HepG2 (cell line): ENCODE results near the gene SYT17. TPM values are rescaled to one million over a fixed set of nuclear protein-coding genes. Genes with fewer than 3 reads are reported as not detected.

Experiments
- ATAC-seq: fragments of 200-7000 bp; cut with Tn5 transposase; 3 replicates; pipeline ENCODE4 v1.9.1; 2020; ENCODE audit warnings: mild to moderate bottlenecking, moderate library complexity
- Bru-seq: library from RNA; stranded (reverse); fragments of 400-500 nt; gene quantifications from one replicate; lab custom pipeline; 2021; lab: Mats Ljungman, UMichigan
- BruChase-seq, 2 experiments: library from RNA; stranded (reverse); fragments of 400-500 nt; gene quantifications; one replicate each; lab custom pipeline; 2021; lab: Mats Ljungman, UMichigan
- BruUV-seq: library from RNA; stranded (reverse); fragments of 400-500 nt; replicated peaks from 2 replicates; lab custom pipeline; 2021; lab: Mats Ljungman, UMichigan
- CTCF ChIA-PET: fragments of 300-600 bp; formaldehyde crosslinking; extraction: SDS; loops from one replicate; lab custom pipeline; 2021; ENCODE audit warnings: low total read pairs, inconsistent platforms, low intra/inter-chr PET ratio; lab: Yijun Ruan, JAX
- POLR2A ChIA-PET: fragments of 350-600 bp; sonication (Branson Sonifier 250); formaldehyde crosslinking; loops from one replicate; lab custom pipeline; 2020; ENCODE audit warnings: antibody characterized with exemption, inconsistent platforms; lab: Yijun Ruan, JAX
- DNase-seq: peaks from one replicate; pipeline ENCODE4 v3.0.0-alpha.2; 2015; ENCODE audit warnings: low spot score
- FAIRE-seq: peaks from 3 replicates; lab custom pipeline; 2011; peaks lifted over from hg19 to GRCh38; lab: Jason Lieb, UNC
- H2AFZ ChIP-seq: one replicate; pipeline ENCODE4 v1.6.1; 2011; ENCODE audit warnings: low read length, inconsistent platforms
- H3K27ac ChIP-seq: fragments of 300-600 bp; 3 replicates; pipeline ENCODE4 v1.8.0; 2011; ENCODE audit warnings: mixed run types, mild to moderate bottlenecking, mixed read lengths, low read length, inconsistent platforms; ENCODE audit not compliant: insufficient read depth; ENCODE audit errors: extremely low read length
- H3K27me3 ChIP-seq, 2 experiments: fragments of 200-600 bp in 1 of 2; 2 replicates in 1 of 2; 3 replicates in 1 of 2; pipeline versions ENCODE4 v1.6.0 to v1.8.0; 2011; ENCODE audit warnings: low read length in 2 of 2, mild to moderate bottlenecking in 2 of 2, moderate library complexity in 2 of 2, inconsistent platforms in 1 of 2; ENCODE audit not compliant: insufficient read depth in 2 of 2, control insufficient read depth in 1 of 2
- H3K36me3 ChIP-seq, 2 experiments: fragments of 200-600 bp in 1 of 2; replicated peaks in 1 of 2; 2 replicates in 1 of 2; 3 replicates in 1 of 2; pipeline versions ENCODE4 v1.5.1 to v1.8.0; 2011; ENCODE audit warnings: low read length in 2 of 2, inconsistent platforms in 1 of 2; ENCODE audit not compliant: insufficient read depth in 2 of 2, control insufficient read depth in 1 of 2
- H3K4me1 ChIP-seq: 2 replicates; pipeline ENCODE4 v1.5.1; 2012; ENCODE audit warnings: low read length, inconsistent platforms; ENCODE audit not compliant: insufficient read depth
- H3K4me2 ChIP-seq: 2 replicates; pipeline ENCODE4 v1.6.0; 2011; ENCODE audit warnings: low read depth, low read length, inconsistent platforms
- H3K4me3 ChIP-seq, 3 experiments: fragments of 200-600 bp in 1 of 3; sonication (generic), shearing (Covaris generic) in 1 of 3; replicated peaks in 1 of 3; 2 replicates each; pipeline ENCODE4 v1.5.1; 2011 to 2016; ENCODE audit warnings: low read length in 3 of 3, inconsistent platforms in 2 of 3, low read depth in 2 of 3, mild to moderate bottlenecking in 2 of 3, control low read depth in 1 of 3, mixed read lengths in 1 of 3; ENCODE audit not compliant: insufficient read depth in 1 of 3
- H3K79me2 ChIP-seq: one replicate; pipeline ENCODE4 v1.6.1; 2011; ENCODE audit warnings: low read length, inconsistent platforms; ENCODE audit not compliant: insufficient read depth
- H3K9ac ChIP-seq: 2 replicates; pipeline ENCODE4 v1.6.0; 2011; ENCODE audit warnings: mild to moderate bottlenecking, low read depth, low read length, inconsistent platforms; ENCODE audit not compliant: insufficient read depth
- H3K9me3 ChIP-seq: 2 replicates; pipeline ENCODE4 v1.5.1; 2012; ENCODE audit warnings: mild to moderate bottlenecking, low read length
- H4K20me1 ChIP-seq: 2 replicates; pipeline ENCODE4 v1.6.0; 2011; ENCODE audit warnings: inconsistent platforms, mild to moderate bottlenecking, low read length, moderate library complexity; ENCODE audit not compliant: insufficient read depth
- ARNT2 ChIP-seq: sonication (generic); formaldehyde crosslinking; IDR thresholded peaks from 2 replicates; pipeline ENCODE4 v1.8.0; 2022; ENCODE audit warnings: mild to moderate bottlenecking, low read depth, missing genetic modification reagents, moderate library complexity
- CCAR2 ChIP-seq: fragments of 200-400 bp; formaldehyde crosslinking; optimal IDR thresholded peaks from 2 replicates; pipeline ENCODE3; 2018; ENCODE audit warnings: low read depth, mild to moderate bottlenecking, low read length, moderate library complexity
- ESRRA ChIP-seq: sonication (generic); formaldehyde crosslinking; IDR thresholded peaks from 2 replicates; pipeline ENCODE4 v1.5.1; 2020; ENCODE audit warnings: mild to moderate bottlenecking, low read depth, missing genetic modification reagents
- EZH2 ChIP-seq: conservative IDR thresholded peaks from 2 replicates; pipeline ENCODE4 v1.6.1; 2012; ENCODE audit warnings: mild to moderate bottlenecking, low read depth, low read length, moderate library complexity
- HIVEP1 ChIP-seq: sonication (generic); formaldehyde crosslinking; IDR thresholded peaks from 2 replicates; pipeline ENCODE4 v1.4.0; 2020; ENCODE audit warnings: mild to moderate bottlenecking, missing genetic modification reagents
- PHF20 ChIP-seq: sonication (generic); formaldehyde crosslinking; IDR thresholded peaks from 2 replicates; pipeline ENCODE4 v1.5.0; 2020; ENCODE audit warnings: mild to moderate bottlenecking, missing genetic modification reagents
- RARG ChIP-seq: sonication (generic); formaldehyde crosslinking; IDR thresholded peaks from 2 replicates; pipeline ENCODE4 v1.4.0; 2020; ENCODE audit warnings: low read depth, mild to moderate bottlenecking, missing genetic modification reagents
- SMARCE1 ChIP-seq: fragments of 450-650 bp; IDR thresholded peaks from 2 replicates; pipeline ENCODE4 v1.6.1; 2017; ENCODE audit warnings: borderline replicate concordance
- ZFP1 ChIP-seq: IDR thresholded peaks from 2 replicates; pipeline ENCODE4 v1.6.1; 2016
- ZNF441 ChIP-seq: sonication (generic); formaldehyde crosslinking; IDR thresholded peaks from 2 replicates; pipeline ENCODE4 v1.7.0; 2021; ENCODE audit warnings: missing genetic modification reagents, borderline replicate concordance
- ZNF747 ChIP-seq: sonication (generic); formaldehyde crosslinking; IDR thresholded peaks from 2 replicates; pipeline ENCODE4 v1.8.1; 2023; ENCODE audit warnings: missing genetic modification reagents, mild to moderate bottlenecking, borderline replicate concordance
- ZNF777 ChIP-seq: sonication (generic); formaldehyde crosslinking; IDR thresholded peaks from 2 replicates; pipeline ENCODE4 v1.4.0; 2020; ENCODE audit warnings: missing genetic modification reagents
- WGBS: methylation state at CpG from one replicate; pipeline ENCODE4 v1.1.6; 2017; ENCODE audit warnings: low lambda C conversion rate; 5-methylcytosine and 5-hydroxymethylcytosine counted together
- in situ Hi-C: cut with HindIII; loops from 2 replicates; pipeline ENCODE4 v1.10.0; 2017; ENCODE audit warnings: low pct_unique_long_range_greater_than_20kb; ENCODE audit not compliant: extremely low pct_ligation_motif_present
- intact Hi-C: fragments of 100-400 bp; cut with micrococcal nuclease; formaldehyde crosslinking; loops from one replicate; pipeline ENCODE4 v1.10.0; 2022; ENCODE audit not compliant: unreplicated experiment
- long read RNA-seq, 2 experiments: library from RNA in 1 of 2; library from polyadenylated mRNA in 1 of 2; stranded (forward) in 1 of 2; unstranded in 1 of 2; transcript quantifications; one replicate each; pipeline ENCODE4 v2.0.0, GENCODE V29; 2019 to 2022
- polyA minus RNA-seq, 3 experiments: library from RNA; depleted of rRNA, polyadenylated mRNA; stranded (reverse); fragments of >200 nt; gene quantifications; 2 replicates each; pipeline ENCODE4 v1.2.3, GENCODE V29; 2011; ENCODE audit warnings: low replicate concordance in 1 of 3
- polyA plus RNA-seq, 8 experiments: library from polyadenylated mRNA; depleted of rRNA in 3 of 8; stranded (reverse) in 7 of 8; unstranded in 1 of 8; fragments of >200 nt; fragmentation: Illumina TruSeq in 4 of 8; extraction: Trizol in 4 of 8; gene quantifications; 2 replicates each; pipeline versions ENCODE4 v1.2.1 to v1.2.3, GENCODE V29; 2011 to 2016; ENCODE audit warnings: low read depth in 4 of 8, missing spikeins in 1 of 8, mixed read lengths in 1 of 8; ENCODE audit not compliant: insufficient read depth in 1 of 8
- total RNA-seq, 5 experiments: library from RNA; depleted of rRNA; stranded (reverse); fragments of >200 nt; fragmentation: Illumina TruSeq; extraction: Trizol; gene quantifications; 2 replicates each; pipeline ENCODE4 v1.2.3, GENCODE V29; 2016; ENCODE audit warnings: low read depth in 1 of 5
- TF ChIP-seq, protein P1 (sequence below): sonication (generic); formaldehyde crosslinking; IDR thresholded peaks from 2 replicates; pipeline ENCODE4 v1.8.0; 2022; ENCODE audit warnings: mild to moderate bottlenecking, missing genetic modification reagents, moderate library complexity
- TF ChIP-seq, protein P2 (sequence below): sonication (generic); formaldehyde crosslinking; IDR thresholded peaks from 2 replicates; pipeline ENCODE4 v1.4.0; 2020; ENCODE audit warnings: missing genetic modification reagents, borderline replicate concordance

The SYT17 gene, protein sequence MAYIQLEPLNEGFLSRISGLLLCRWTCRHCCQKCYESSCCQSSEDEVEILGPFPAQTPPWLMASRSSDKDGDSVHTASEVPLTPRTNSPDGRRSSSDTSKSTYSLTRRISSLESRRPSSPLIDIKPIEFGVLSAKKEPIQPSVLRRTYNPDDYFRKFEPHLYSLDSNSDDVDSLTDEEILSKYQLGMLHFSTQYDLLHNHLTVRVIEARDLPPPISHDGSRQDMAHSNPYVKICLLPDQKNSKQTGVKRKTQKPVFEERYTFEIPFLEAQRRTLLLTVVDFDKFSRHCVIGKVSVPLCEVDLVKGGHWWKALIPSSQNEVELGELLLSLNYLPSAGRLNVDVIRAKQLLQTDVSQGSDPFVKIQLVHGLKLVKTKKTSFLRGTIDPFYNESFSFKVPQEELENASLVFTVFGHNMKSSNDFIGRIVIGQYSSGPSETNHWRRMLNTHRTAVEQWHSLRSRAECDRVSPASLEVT
- total RNA-seq (2016; rRNA removed; fragmentation: Illumina TruSeq; extraction: Trizol) (0.14 TPM in 1 of 2 replicates, not detected in the other), polyA plus RNA-seq (2011; rRNA removed) (0.44 and 0.85 TPM in 2 replicates), polyA minus RNA-seq (2011; rRNA and poly(A)+ RNA removed; ENCODE audit: low replicate concordance) (0.56 and 0.72 TPM in 2 replicates), Bru-seq, nascent RNA (percentile 10 among the genes with signal in this experiment), BruChase-seq, experiment 1, labeled RNA remaining after a 6-hour chase (percentile 10 among the genes with signal in this experiment), BruChase-seq, experiment 2, labeled RNA remaining after a 2-hour chase (percentile 13 among the genes with signal in this experiment)
- not detected in 2 replicates for total RNA-seq (2016; cell fraction: cytosol; rRNA removed; fragmentation: Illumina TruSeq; extraction: Trizol; ENCODE audit: low read depth)
- total RNA-seq (2016; cell fraction: insoluble cytoplasmic fraction; rRNA removed; fragmentation: Illumina TruSeq; extraction: Trizol): not detected in 2 replicates
- total RNA-seq (2016; cell fraction: membrane; rRNA removed; fragmentation: Illumina TruSeq; extraction: Trizol): not detected in 2 replicates
- 0.34 TPM in 1 of 2 replicates, not detected in the other for total RNA-seq (2016; cell fraction: nucleus; rRNA removed; fragmentation: Illumina TruSeq; extraction: Trizol)
- polyA plus RNA-seq (2011; cell fraction: cytosol; rRNA removed): 0.12 and 0.22 TPM in 2 replicates
- polyA plus RNA-seq (2011; cell fraction: nucleus; rRNA removed): 0.50 and 1.0 TPM in 2 replicates
- 0.07 TPM in 1 of 2 replicates, not detected in the other for polyA plus RNA-seq (2012)
- 0.08 TPM in 1 of 2 replicates, not detected in the other for polyA plus RNA-seq (2016; cell fraction: cytosol; fragmentation: Illumina TruSeq; extraction: Trizol; ENCODE audit: low read depth)
- polyA plus RNA-seq (2016; cell fraction: insoluble cytoplasmic fraction; fragmentation: Illumina TruSeq; extraction: Trizol; ENCODE audit: low read depth): not detected in 2 replicates
- polyA plus RNA-seq (2016; cell fraction: membrane; fragmentation: Illumina TruSeq; extraction: Trizol; ENCODE audit: low read depth): 0.16 TPM in 1 of 2 replicates, not detected in the other
- 0.67 TPM in 1 of 2 replicates, not detected in the other for polyA plus RNA-seq (2016; cell fraction: nucleus; fragmentation: Illumina TruSeq; extraction: Trizol; ENCODE audit: insufficient read depth, low read depth)
- polyA minus RNA-seq (2011; cell fraction: cytosol; rRNA and poly(A)+ RNA removed): not detected in 2 replicates
- polyA minus RNA-seq (2011; cell fraction: nucleus; rRNA and poly(A)+ RNA removed): 0.13 and 1.1 TPM in 2 replicates
- long read RNA-seq, experiment 1: 0 reads
- long read RNA-seq, experiment 2: 0 reads

DNA sequence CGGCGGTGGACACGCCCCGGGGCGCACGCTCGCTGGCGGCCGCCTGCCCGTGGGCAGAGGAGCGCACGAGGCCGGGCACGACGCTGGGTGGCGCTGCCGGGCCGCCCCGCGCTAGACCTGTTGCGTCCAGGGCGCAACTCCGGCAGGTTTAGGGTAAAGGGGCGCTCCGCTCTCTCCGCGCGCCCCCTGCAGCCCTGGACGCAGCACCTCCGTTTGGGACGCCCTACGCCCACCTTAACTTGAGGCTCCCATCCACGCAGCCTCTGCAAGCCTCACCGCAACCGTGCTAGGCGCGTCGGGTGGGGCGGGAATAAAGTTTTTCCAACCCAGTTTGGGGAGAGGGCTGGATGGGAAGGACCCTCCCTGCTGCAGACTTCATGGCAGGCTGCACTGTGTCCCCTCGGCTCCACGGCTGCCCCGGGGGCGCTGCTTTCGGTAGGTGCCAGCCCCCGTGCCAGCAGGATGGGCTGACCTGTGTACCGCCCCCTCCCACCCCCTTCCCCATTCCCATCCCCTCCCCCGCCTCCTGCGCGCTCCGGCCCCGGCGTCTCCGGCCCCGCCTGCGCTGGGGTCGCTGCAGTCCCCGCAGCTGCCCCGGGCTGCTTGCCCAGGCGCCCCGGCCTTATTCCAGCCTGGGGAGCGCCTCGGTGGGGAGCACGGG lies at the start of gene SYT17:
SYT17 (plus strand) TSS at position 531 of the 661 bp plus-strand sequence. CDS start 407 bp downstream, outside the sequence.
- H3K9me3 ChIP-seq: no peaks in the 10 kb centered on the region
- WGBS: 5% methylated on average over 48 of the region's 63 CpGs
- H3K4me2 ChIP-seq: peak within 1 kb of the TSS; percentile 74
- CTCF ChIA-PET: interaction anchor here (2.0 to 2.5 kb wide), 2 partner anchors 81 to 208 kb away, joined by 11 to 12 read pairs; no protein-coding TSS in a partner anchor
- H3K4me1 ChIP-seq: no peaks in the 10 kb centered on the region
- DNase-seq: peak; percentile 60
- H3K79me2 ChIP-seq: no peaks in the 10 kb centered on the region
- no peak for FAIRE-seq
- no peak within 1 kb of the TSS for H3K27ac ChIP-seq
- H4K20me1 ChIP-seq: no peaks in the 10 kb centered on the region
- intact Hi-C loops (loop anchor here (5.0 kb wide), 1 partner anchor 209 kb away; no protein-coding TSS in a partner anchor), in situ Hi-C loops (no loop called here)
- BruUV-seq: no TSS peak
- peak within 1 kb of the TSS; percentile 25 to 65 (median 41); a peak in 4 of 6 replicates for H3K4me3 ChIP-seq
- ATAC-seq: peak; percentile 94
- POLR2A ChIA-PET: no interaction called here
- H3K27me3 ChIP-seq: peaks cover 11 to 57% of the 10 kb centered on the region in 2 experiments; a peak in 4 of 5 replicates
- no peak within 1 kb of the TSS for H2AFZ ChIP-seq
- H3K9ac ChIP-seq: no peak within 1 kb of the TSS
- no peaks in the 10 kb centered on the region for H3K36me3 ChIP-seq
- TF ChIP-seq RARG (CRISPR knock-in tag) (no peak), HIVEP1 (CRISPR knock-in tag) (peak; percentile 29; the same call in 1 of the 2 replicates), ZNF747 (CRISPR knock-in tag) (no peak), ZFP1 (no peak), SMARCE1 (no peak), EZH2 (no peak), ZNF441 (CRISPR knock-in tag) (0 out of 2 replicates have a peak, but pooled peaks have one; percentile 30), ESRRA (CRISPR knock-in tag) (peak; percentile 57; the same call in 1 of the 2 replicates), ARNT2 (CRISPR knock-in tag) (peak; percentile 64; the same call in 1 of the 2 replicates), ZNF777 (peak; percentile 48; the same call in 1 of the 2 replicates), PHF20 (no peak), CCAR2 (no peak)
- TF ChIP-seq, protein P1, sequence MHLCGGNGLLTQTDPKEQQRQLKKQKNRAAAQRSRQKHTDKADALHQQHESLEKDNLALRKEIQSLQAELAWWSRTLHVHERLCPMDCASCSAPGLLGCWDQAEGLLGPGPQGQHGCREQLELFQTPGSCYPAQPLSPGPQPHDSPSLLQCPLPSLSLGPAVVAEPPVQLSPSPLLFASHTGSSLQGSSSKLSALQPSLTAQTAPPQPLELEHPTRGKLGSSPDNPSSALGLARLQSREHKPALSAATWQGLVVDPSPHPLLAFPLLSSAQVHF (CRISPR knock-in tag): no peak
- TF ChIP-seq, protein P2, sequence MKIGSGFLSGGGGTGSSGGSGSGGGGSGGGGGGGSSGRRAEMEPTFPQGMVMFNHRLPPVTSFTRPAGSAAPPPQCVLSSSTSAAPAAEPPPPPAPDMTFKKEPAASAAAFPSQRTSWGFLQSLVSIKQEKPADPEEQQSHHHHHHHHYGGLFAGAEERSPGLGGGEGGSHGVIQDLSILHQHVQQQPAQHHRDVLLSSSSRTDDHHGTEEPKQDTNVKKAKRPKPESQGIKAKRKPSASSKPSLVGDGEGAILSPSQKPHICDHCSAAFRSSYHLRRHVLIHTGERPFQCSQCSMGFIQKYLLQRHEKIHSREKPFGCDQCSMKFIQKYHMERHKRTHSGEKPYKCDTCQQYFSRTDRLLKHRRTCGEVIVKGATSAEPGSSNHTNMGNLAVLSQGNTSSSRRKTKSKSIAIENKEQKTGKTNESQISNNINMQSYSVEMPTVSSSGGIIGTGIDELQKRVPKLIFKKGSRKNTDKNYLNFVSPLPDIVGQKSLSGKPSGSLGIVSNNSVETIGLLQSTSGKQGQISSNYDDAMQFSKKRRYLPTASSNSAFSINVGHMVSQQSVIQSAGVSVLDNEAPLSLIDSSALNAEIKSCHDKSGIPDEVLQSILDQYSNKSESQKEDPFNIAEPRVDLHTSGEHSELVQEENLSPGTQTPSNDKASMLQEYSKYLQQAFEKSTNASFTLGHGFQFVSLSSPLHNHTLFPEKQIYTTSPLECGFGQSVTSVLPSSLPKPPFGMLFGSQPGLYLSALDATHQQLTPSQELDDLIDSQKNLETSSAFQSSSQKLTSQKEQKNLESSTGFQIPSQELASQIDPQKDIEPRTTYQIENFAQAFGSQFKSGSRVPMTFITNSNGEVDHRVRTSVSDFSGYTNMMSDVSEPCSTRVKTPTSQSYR (CRISPR knock-in tag): no peak
